GM21619 (cell line): ENCODE measurements around the gene UBASH3B.
A peak's percentile ranks its signal among the peaks of the same experiment; 100 is the strongest.
"Not testable (repeated sequence)": the region's sequence is repeated elsewhere in the genome, so short reads cannot be mapped to it uniquely, and the experiment has no call there.

ENCODE experiments used
- ATAC-seq: cut with Tn5 transposase; IDR thresholded peaks from one replicate; pipeline ENCODE4 v1.9.1; 2021; ENCODE audit not compliant: unreplicated experiment

Gene UBASH3B

GRCh38 chr11:122843281-122844141, 188.0 kb downstream of the UBASH3B start:
- ATAC-seq: peak; percentile 75

- ATAC-seq: no peak
These were observed 191.9 kb downstream of the UBASH3B start for GRCh38 chr11:122847466-122847865.

GRCh38 chr11:122848186-122848585, 192.7 kb downstream of the UBASH3B start:
- ATAC-seq: no peak

- no peak for ATAC-seq
These were observed 194.6 kb downstream of the UBASH3B start for GRCh38 chr11:122850076-122850631.

GRCh38 chr11:122851366-122851966, 195.9 kb downstream of the UBASH3B start:
- peak; percentile 58 for ATAC-seq

GRCh38 chr11:122852074-122852795, 196.7 kb downstream of the UBASH3B start:
- no peak for ATAC-seq

- ATAC-seq: no peak
These were observed 197.3 kb downstream of the UBASH3B start for GRCh38 chr11:122852796-122853160.

- no peak for ATAC-seq
These were observed 197.7 kb downstream of the UBASH3B start for GRCh38 chr11:122853261-122853660.

- ATAC-seq: no peak
These were observed 198.5 kb downstream of the UBASH3B start for GRCh38 chr11:122853971-122854446.

- no peak for ATAC-seq
These were observed 206.1 kb downstream of the UBASH3B start for GRCh38 chr11:122861631-122862030.

GRCh38 chr11:122862091-122862490, 206.6 kb downstream of the UBASH3B start:
- ATAC-seq: no peak

GRCh38 chr11:122863154-122863553, 207.6 kb downstream of the UBASH3B start:
- ATAC-seq: not testable (repeated sequence)

- ATAC-seq: no peak
These were observed 208.3 kb downstream of the UBASH3B start for GRCh38 chr11:122863704-122864326.
